ENCODE measurements around the gene SHF. TPM values are rescaled to one million over a fixed set of nuclear protein-coding genes. Genes with fewer than 3 reads are reported as not detected.

The SHF gene
- total and polyA plus RNA-seq, 2 donors (not counting 1 experiment from before 2014, with no cell fraction given), result 1.6 to 15.4 TPM

DNA sequence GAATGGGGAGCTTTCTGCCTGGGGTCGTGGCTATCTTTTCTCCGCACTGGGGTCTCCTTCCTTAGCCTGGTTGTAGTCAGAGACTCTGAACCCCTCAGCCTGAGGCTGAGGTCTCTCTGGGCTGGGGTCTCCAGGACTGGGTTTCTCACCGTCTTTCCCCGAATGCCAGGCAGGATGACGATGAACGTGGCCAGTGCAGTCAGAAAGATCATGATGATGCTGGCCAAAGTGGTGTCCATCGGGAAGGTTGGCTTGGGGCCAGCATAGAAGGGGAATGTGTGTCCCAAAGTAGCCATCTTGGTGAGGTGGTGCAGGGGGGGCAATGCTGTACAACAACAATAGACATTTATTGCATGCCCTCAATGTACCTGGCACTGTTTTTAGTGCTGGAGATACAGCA, 65.0 kb downstream of the SHF start:
- no peak overlapping the region for H3K4me3 Mint-ChIP-seq

More for the DNA sequence above, 65.0 kb downstream of the SHF start:
- H4K20me1 ChIP-seq (ENCODE audit: control insufficient read depth, insufficient read depth, low read length, poor library complexity, severe bottlenecking), result no peaks in the 10 kb centered on the region
- H3K9ac ChIP-seq (ENCODE audit: low read length), result no peak overlapping the region
- DNase-seq (no peak), ATAC-seq (ENCODE audit: low read depth) (no peak)
- no peak overlapping the region for H3K4me3 ChIP-seq (ENCODE audit: control extremely low read depth in 1 of 5, extremely low read depth in 1 of 5, insufficient read depth in 1 of 5, low read depth in 2 of 5, low read length in 4 of 5)
- H3K36me3 ChIP-seq (replicated peaks in 1 of 2; ENCODE audit: control extremely low read depth in 1 of 2, control insufficient read depth in 1 of 2, extremely low read depth in 1 of 2, insufficient read depth in 2 of 2, low read length in 1 of 2), result no peaks in the 10 kb centered on the region
- no peak overlapping the region for H3K4me2 ChIP-seq (replicated peaks; ENCODE audit: low read depth, low read length, poor library complexity, severe bottlenecking)
- ChIA-PET POLR2A (no interaction called here), CTCF (interaction anchor here (0.6 to 1.4 kb wide), 7 partner anchors 9 to 462 kb away, joined by 3 to 5 read pairs (median 4); no protein-coding TSS in a partner anchor)
- H3K4me1 ChIP-seq (ENCODE audit: control insufficient read depth in 2 of 2, insufficient read depth in 2 of 2, low read length in 2 of 2), result peaks cover 2 to 3% of the 10 kb centered on the region in 2 donors
- intact Hi-C loops (cut with micrococcal nuclease), result no loop called here
- WGBS (ENCODE audit: insufficient coverage), result 90% methylated on average over 7 of the region's 7 CpGs
- peaks cover 5% of the 10 kb centered on the region for H3K4me1 Mint-ChIP-seq
- TF ChIP-seq CTCF (IDR thresholded peaks at IDR 0.05), result no peak
- TF ChIP-seq EZH2 (IDR thresholded peaks at IDR 0.05; ENCODE audit: borderline replicate concordance, insufficient read depth, low read depth, low read length, poor library complexity, severe bottlenecking), result no peak
- no peak overlapping the region for H2AFZ ChIP-seq (ENCODE audit: insufficient read depth, low read depth, low read length, poor library complexity, severe bottlenecking)
- H3K79me2 ChIP-seq (ENCODE audit: control insufficient read depth, insufficient read depth, low read length), result no peaks in the 10 kb centered on the region
- H3K9me3 Mint-ChIP-seq (ENCODE audit: insufficient read depth), result no peaks in the 10 kb centered on the region
- H3K27me3 Mint-ChIP-seq, result peaks cover 58% of the 10 kb centered on the region
- H3K9me3 ChIP-seq (ENCODE audit: control extremely low read depth in 1 of 3, control insufficient read depth in 2 of 3, insufficient read depth in 1 of 3, low read length in 2 of 3), result peaks cover 0 to 2% (median 0%) of the 10 kb centered on the region in 3 donors
- H3K27ac ChIP-seq (ENCODE audit: low read length in 2 of 2), result no peak overlapping the region
- H3K27me3 ChIP-seq (replicated peaks in 1 of 4; ENCODE audit: control extremely low read depth in 1 of 4, control insufficient read depth in 3 of 4, insufficient read depth in 4 of 4, low read length in 3 of 4), result peaks cover 0 to 40% (median 13%) of the 10 kb centered on the region in 4 experiments
- no peak overlapping the region for H3K27ac Mint-ChIP-seq

Data from B cell (primary cell).